Transverse colon (tissue), 4 donors: ENCODE data around the gene KBTBD4. TPM values are rescaled to one million over a fixed set of nuclear protein-coding genes. Genes with fewer than 3 reads are reported as not detected.

Experiments
- DNase-seq: peaks from one replicate; pipeline ENCODE4 v3.0.0-alpha.2; 2019
- H3K27ac ChIP-seq, 4 donors: fragments of 200-600 bp; sonication (generic); 2 replicates each; pipeline ENCODE4 v1.5.1; 2016 to 2018; ENCODE audit warnings: inconsistent platforms in 4 of 4
- H3K27me3 ChIP-seq: fragments of 200-600 bp; sonication (generic); 2 replicates; pipeline ENCODE4 v1.5.1; 2017; ENCODE audit warnings: inconsistent platforms
- H3K36me3 ChIP-seq, 4 donors: fragments of 200-600 bp; sonication (generic); 2 replicates each; pipeline ENCODE4 v1.5.1; 2017 to 2019; ENCODE audit warnings: inconsistent platforms in 4 of 4
- H3K4me1 ChIP-seq, 4 donors: fragments of 200-600 bp; sonication (generic); 2 replicates each; pipeline ENCODE4 v1.5.1; 2017 to 2020; ENCODE audit warnings: inconsistent platforms in 4 of 4
- H3K4me3 ChIP-seq, 4 donors: fragments of 200-600 bp; sonication (generic); 1 replicate in 1 of 4; 2 replicates in 3 of 4; pipeline versions ENCODE4 v1.5.1 to v1.6.1; 2017 to 2019; ENCODE audit warnings: inconsistent platforms in 4 of 4
- H3K9me3 ChIP-seq, 2 donors: fragments of 200-600 bp; sonication (generic); 2 replicates each; pipeline ENCODE4 v1.5.1; 2017 to 2019; ENCODE audit warnings: inconsistent platforms in 2 of 2
- EP300 ChIP-seq: sonication (generic); formaldehyde crosslinking; IDR thresholded peaks from one replicate; pipeline ENCODE4 v1.6.1; 2017; ENCODE audit warnings: antibody characterized with exemption, low read depth
- POLR2A ChIP-seq: fragments of 450-650 bp; IDR thresholded peaks from one replicate; pipeline ENCODE4 v1.6.1; 2016; ENCODE audit warnings: antibody characterized with exemption, mild to moderate bottlenecking, moderate library complexity
- POLR2AphosphoS5 ChIP-seq, 3 donors: sonication (generic); formaldehyde crosslinking; IDR thresholded peaks; one replicate each; pipeline ENCODE4 v1.6.1; 2016; ENCODE audit warnings: antibody characterized with exemption in 3 of 3
- WGBS, 2 donors: methylation state at CpG; one replicate each; pipeline ENCODE4 v1.1.5; 2018; ENCODE audit warnings: low coverage in 1 of 2; 5-methylcytosine and 5-hydroxymethylcytosine counted together
- in situ Hi-C, 4 donors: fragments of 200-750 bp; cut with MboI; loops; one replicate each; pipeline versions ENCODE4 v1.15.0 to v1.15.1; 2017; ENCODE audit warnings: low sequenced_read_pairs in 3 of 4, low pct_ligation_motif_present in 1 of 4, low pct_unique_long_range_greater_than_20kb in 1 of 4
- intact Hi-C: fragments of 100-400 bp; cut with DNase I; formaldehyde crosslinking; loops from one replicate; pipeline ENCODE4 v1.15.1; 2023; ENCODE audit warnings: low total_unique reads
- total RNA-seq, 4 donors: library from RNA; depleted of rRNA; stranded (reverse); fragments of >200 nt; gene quantifications; one replicate each; pipeline ENCODE4 v1.1.0, GENCODE V29; 2016
- TF ChIP-seq, protein P1 (sequence below), 5 experiments: fragments of 200-600 bp in 3 of 5; fragments of 450-650 bp in 2 of 5; sonication (generic) in 3 of 5; IDR thresholded peaks; 1 replicate in 2 of 5; 2 replicates in 3 of 5; pipeline ENCODE4 v1.5.1; 2016 to 2017; ENCODE audit warnings: antibody characterized with exemption in 5 of 5, inconsistent platforms in 3 of 5, mild to moderate bottlenecking in 2 of 5, moderate library complexity in 1 of 5

KBTBD4 gene
- total RNA-seq, 4 donors from 2014 or later: 9.4 to 20.3 (median 16.5) TPM

DNA sequence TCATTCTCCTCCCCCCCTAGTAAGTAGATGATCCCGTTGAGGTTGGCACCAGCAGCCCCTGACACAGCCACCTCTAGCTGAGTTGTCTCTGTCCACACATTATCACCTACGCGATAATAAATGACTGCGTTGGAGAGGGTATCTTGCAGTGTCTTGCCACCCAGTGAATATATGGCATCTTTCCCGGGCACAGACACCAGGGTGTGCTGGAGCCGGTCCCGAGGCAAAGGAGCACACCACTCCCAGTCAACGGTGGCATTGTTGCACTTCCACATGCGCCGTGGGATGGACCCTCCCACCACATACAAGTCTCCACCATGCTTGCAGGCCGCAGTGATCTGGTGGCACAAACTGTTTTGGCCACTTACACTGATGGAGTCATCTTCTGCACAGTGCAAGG, 5.4 kb downstream of the KBTBD4 start:
- in situ Hi-C loops (loop anchor here in 1 of 4 donors (25.0 kb wide), 1 partner anchor 111 kb away; no protein-coding TSS in a partner anchor), intact Hi-C loops (no loop called here)
- no peak for DNase-seq
- peaks cover 8 to 12% (median 11%) of the 10 kb centered on the region in 4 donors for H3K4me1 ChIP-seq
- H3K4me3 ChIP-seq: no peak overlapping the region
- no peak overlapping the region for H3K27ac ChIP-seq
- 88% methylated on average over 11 of the region's 11 CpGs; no CpG with 5 or more reads in 1 of the 2 donors for WGBS, 2 donors
- H3K9me3 ChIP-seq: no peaks in the 10 kb centered on the region
- TF ChIP-seq POLR2A (no peak), POLR2AphosphoS5 (IDR thresholded peaks at IDR 0.05) (no peak), EP300 (no peak)
- TF ChIP-seq, protein P1, sequence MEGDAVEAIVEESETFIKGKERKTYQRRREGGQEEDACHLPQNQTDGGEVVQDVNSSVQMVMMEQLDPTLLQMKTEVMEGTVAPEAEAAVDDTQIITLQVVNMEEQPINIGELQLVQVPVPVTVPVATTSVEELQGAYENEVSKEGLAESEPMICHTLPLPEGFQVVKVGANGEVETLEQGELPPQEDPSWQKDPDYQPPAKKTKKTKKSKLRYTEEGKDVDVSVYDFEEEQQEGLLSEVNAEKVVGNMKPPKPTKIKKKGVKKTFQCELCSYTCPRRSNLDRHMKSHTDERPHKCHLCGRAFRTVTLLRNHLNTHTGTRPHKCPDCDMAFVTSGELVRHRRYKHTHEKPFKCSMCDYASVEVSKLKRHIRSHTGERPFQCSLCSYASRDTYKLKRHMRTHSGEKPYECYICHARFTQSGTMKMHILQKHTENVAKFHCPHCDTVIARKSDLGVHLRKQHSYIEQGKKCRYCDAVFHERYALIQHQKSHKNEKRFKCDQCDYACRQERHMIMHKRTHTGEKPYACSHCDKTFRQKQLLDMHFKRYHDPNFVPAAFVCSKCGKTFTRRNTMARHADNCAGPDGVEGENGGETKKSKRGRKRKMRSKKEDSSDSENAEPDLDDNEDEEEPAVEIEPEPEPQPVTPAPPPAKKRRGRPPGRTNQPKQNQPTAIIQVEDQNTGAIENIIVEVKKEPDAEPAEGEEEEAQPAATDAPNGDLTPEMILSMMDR (IDR thresholded peaks at IDR 0.05): no peak
- H3K36me3 ChIP-seq: peaks cover 0 to 16% (median 5%) of the 10 kb centered on the region in 4 donors
- no peaks in the 10 kb centered on the region for H3K27me3 ChIP-seq

DNA sequence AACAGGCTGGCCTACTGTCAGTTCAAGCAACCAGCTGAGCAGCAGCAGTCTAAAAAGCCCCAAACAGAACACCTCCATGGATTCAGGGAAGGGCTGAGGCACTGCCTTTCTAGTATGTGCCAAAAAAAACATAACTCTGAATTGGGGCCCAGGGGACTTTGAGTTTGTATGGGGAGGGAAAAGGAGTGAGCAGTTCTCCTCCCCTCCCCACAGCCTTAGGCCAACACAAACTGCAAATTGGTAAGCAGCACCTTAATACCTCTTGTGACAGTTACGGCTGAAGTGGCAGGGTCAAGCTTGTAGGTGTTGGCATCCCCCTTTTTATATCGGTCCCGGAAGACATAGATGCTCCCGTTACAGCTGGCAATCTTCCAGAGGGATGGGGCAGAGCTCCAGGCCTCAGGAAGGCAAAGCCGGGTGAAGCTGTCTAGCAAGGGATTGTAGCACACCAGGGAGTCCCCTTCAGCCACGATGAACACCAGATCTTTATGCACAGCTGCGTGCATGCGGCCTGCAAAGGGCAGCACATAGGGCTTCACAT, 6.0 kb downstream of the KBTBD4 start:
- in situ Hi-C loops: loop anchor here in 1 of 4 donors (25.0 kb wide), 1 partner anchor 110 kb away; no protein-coding TSS in a partner anchor
- no peaks in the 10 kb centered on the region for H3K27me3 ChIP-seq
- 70% methylated on average over 8 of the region's 8 CpGs; no CpG with 5 or more reads in 1 of the 2 donors for WGBS, 2 donors
- no peak overlapping the region for H3K27ac ChIP-seq
- TF ChIP-seq, protein P1 (IDR thresholded peaks at IDR 0.05): no peak
- TF ChIP-seq POLR2AphosphoS5 (IDR thresholded peaks at IDR 0.05) (no peak), EP300 (no peak), POLR2A (no peak)
- H3K4me3 ChIP-seq: no peak overlapping the region
- no peak for DNase-seq
- H3K9me3 ChIP-seq: no peaks in the 10 kb centered on the region
- H3K4me1 ChIP-seq: peaks cover 3 to 7% (median 6%) of the 10 kb centered on the region in 4 donors
- intact Hi-C loops: no loop called here
- H3K36me3 ChIP-seq: peaks cover 0 to 16% (median 5%) of the 10 kb centered on the region in 4 donors

DNA sequence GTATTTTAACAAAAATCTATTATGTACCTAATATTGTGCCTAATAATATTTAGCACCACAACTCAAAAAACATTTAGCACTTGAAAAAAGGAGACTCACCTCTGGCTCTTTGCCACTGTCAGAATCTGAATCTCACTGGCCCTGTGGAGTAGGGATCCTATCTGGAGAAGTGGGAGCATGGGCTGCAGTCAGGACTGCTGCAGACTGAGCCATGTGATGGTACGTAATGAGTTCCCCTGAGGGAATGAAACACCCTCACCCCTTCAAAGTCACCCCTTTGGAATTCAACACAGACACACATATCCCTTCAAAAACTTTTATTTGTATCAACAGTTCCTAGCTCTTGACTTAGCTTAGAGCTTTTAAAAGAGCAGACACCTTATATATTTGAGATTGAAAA, 6.9 kb downstream of the KBTBD4 start:
- no peak overlapping the region for H3K4me3 ChIP-seq
- in situ Hi-C loops (loop anchor here in 1 of 4 donors (25.0 kb wide), 1 partner anchor 110 kb away; no protein-coding TSS in a partner anchor), intact Hi-C loops (no loop called here)
- 96% methylated on average over 1 of the region's 1 CpG; no CpG with 5 or more reads in 1 of the 2 donors for WGBS, 2 donors
- peaks cover 0 to 16% (median 5%) of the 10 kb centered on the region in 4 donors for H3K36me3 ChIP-seq
- no peak overlapping the region for H3K27ac ChIP-seq
- H3K9me3 ChIP-seq: no peaks in the 10 kb centered on the region
- no peaks in the 10 kb centered on the region for H3K27me3 ChIP-seq
- H3K4me1 ChIP-seq: peaks cover 0 to 3% (median 0%) of the 10 kb centered on the region in 4 donors
- TF ChIP-seq POLR2A: no peak
- TF ChIP-seq, protein P1 (IDR thresholded peaks at IDR 0.05): no peak
- no peak for TF ChIP-seq EP300
- TF ChIP-seq POLR2AphosphoS5 (IDR thresholded peaks at IDR 0.05): no peak
- DNase-seq: no peak

DNA sequence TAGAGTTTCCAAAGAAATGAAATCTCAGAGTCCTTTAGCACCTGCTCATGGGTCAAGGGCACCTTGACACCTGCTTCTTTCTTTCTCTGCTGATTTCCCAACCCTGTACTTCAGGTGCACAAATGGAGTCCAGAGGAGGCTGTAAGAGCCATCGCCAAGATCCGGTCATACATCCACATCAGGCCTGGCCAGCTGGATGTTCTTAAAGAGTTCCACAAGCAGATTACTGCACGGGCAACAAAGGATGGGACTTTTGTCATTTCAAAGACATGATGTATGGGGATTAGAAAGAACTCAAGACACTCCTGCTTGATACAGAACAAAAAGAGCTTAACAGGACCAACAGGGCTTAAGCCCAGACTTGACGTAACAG, 7.4 kb downstream of the KBTBD4 start:
- Histone ChIP-seq H3K27ac (no peak overlapping the region), H3K4me3 (no peak overlapping the region), H3K9me3 (no peaks in the 10 kb centered on the region), H3K4me1 (peaks cover 0 to 9% (median 0%) of the 10 kb centered on the region in 4 donors), H3K27me3 (no peaks in the 10 kb centered on the region), H3K36me3 (peaks cover 0 to 16% (median 5%) of the 10 kb centered on the region in 4 donors)
- WGBS, 2 donors: 70 to 93% methylated on average over 2 to 4 of the region's 4 CpGs
- intact Hi-C loops: no loop called here
- TF ChIP-seq POLR2AphosphoS5 (IDR thresholded peaks at IDR 0.05): no peak
- TF ChIP-seq EP300: no peak
- TF ChIP-seq, protein P1 (IDR thresholded peaks at IDR 0.05): no peak
- no peak for TF ChIP-seq POLR2A
- no peak for DNase-seq
- in situ Hi-C loops: loop anchor here in 1 of 4 donors (25.0 kb wide), 1 partner anchor 109 kb away; no protein-coding TSS in a partner anchor
